Pancreas (tissue), 10 donors: ENCODE measurements around the gene SIDT1. TPM values are rescaled to one million over a fixed set of nuclear protein-coding genes. Genes with fewer than 3 reads are reported as not detected.

ENCODE experiments used
- ATAC-seq, 4 donors: fragments of 200-7000 bp; cut with Tn5 transposase; one replicate each; pipeline versions ENCODE4 v1.8.0 to v1.9.1; 2020; ENCODE audit warnings: mild to moderate bottlenecking in 4 of 4, moderate library complexity in 4 of 4
- DNase-seq, 6 donors: peaks; one replicate each; pipeline ENCODE4 v3.0.0-alpha.2; 2020
- FAIRE-seq: peaks from 2 replicates; lab custom pipeline; 2012; peaks lifted over from hg19 to GRCh38; lab: Jason Lieb, UNC
- H3K27ac ChIP-seq, 4 donors: fragments of 200-600 bp; sonication (generic); 1 replicate in 3 of 4; 2 replicates in 1 of 4; pipeline versions ENCODE4 v1.5.0 to v1.8.0; 2020
- H3K27me3 ChIP-seq, 4 donors: fragments of 200-600 bp; one replicate each; pipeline ENCODE4 v1.8.0; 2021
- H3K36me3 ChIP-seq, 3 donors: fragments of 200-600 bp; sonication (generic) in 1 of 3; one replicate each; pipeline versions ENCODE4 v1.5.0 to v1.8.0; 2020 to 2021
- H3K4me1 ChIP-seq, 3 donors: fragments of 200-600 bp; one replicate each; pipeline ENCODE4 v1.8.0; 2021
- H3K4me3 ChIP-seq, 4 donors: fragments of 200-600 bp; sonication (generic) in 2 of 4; one replicate each; pipeline versions ENCODE4 v1.5.0 to v1.8.0; 2020 to 2021
- H3K9me3 ChIP-seq, 4 donors: fragments of 200-600 bp; one replicate each; pipeline ENCODE4 v1.8.0; 2021
- WGBS, 2 donors: extraction: QIAGEN DNeasy Blood & Tissue Kit; methylation state at CpG; one replicate each; pipeline ENCODE4 v1.1.7; 2013; 5-methylcytosine and 5-hydroxymethylcytosine counted together
- intact Hi-C, 3 donors: fragments of 100-400 bp; cut with DNase I; formaldehyde crosslinking; loops; one replicate each; pipeline versions ENCODE4 v1.11.1 to v1.14.2; 2022
- polyA plus RNA-seq, 2 donors: library from polyadenylated mRNA; stranded (reverse); fragments of 200-250 nt; gene quantifications; one replicate each; pipeline ENCODE4 v1.2.3, GENCODE V29; 2013
- total RNA-seq, 6 donors: library from RNA; stranded (reverse); fragmentation: NEBNext Ultra II Directional in 4 of 6; extraction: Animal tissue kit (Norgen Biotek cat#: 25700) in 4 of 6; gene quantifications; one replicate each; pipeline versions ENCODE4 v1.2.1 to v1.2.4, GENCODE V29; 2021 to 2023
- TF ChIP-seq, protein P1 (sequence below), 4 donors: fragments of 200-600 bp; sonication (generic) in 3 of 4; IDR thresholded peaks; one replicate each; pipeline versions ENCODE4 v1.5.0 to v1.8.0; 2021; ENCODE audit warnings: antibody characterized with exemption in 4 of 4
- donor health status: healthy with polysubstance abuse.
- donor health status: DM: no; HTN: no; CAD: no; lungs with moderate emphysema.
- donor health status: DM: no; HTN: no; CAD: no.
- donor health status: control.
- donor health status: control.
- donor health status: Bipolar disorder and iron deficiency.
- donor health status: DM: yes; HTN: yes; CAD: no.
- donor health status: DM: no; HTN: no; CAD: no.
- donor health status: DM: no; HTN: no; CAD: no.
- donor health status: DM: yes; HTN: yes; CAD: no.

SIDT1 gene
- total and polyA plus RNA-seq, 8 donors: 0.28 to 2.6 (median 1.0) TPM

GRCh38 chr3:113623811-113624210, 91.5 kb downstream of the SIDT1 start:
- peaks cover 0 to 5% (median 0%) of the 10 kb centered on the region in 3 donors for H3K36me3 ChIP-seq
- ATAC-seq (no peak), FAIRE-seq (no peak)

GRCh38 chr3:113625834-113626233, 93.5 kb downstream of the SIDT1 start:
- H3K9me3 ChIP-seq: no peaks in the 10 kb centered on the region
- FAIRE-seq: no peak
- DNase-seq: no peak
- no peaks in the 10 kb centered on the region for H3K27me3 ChIP-seq
- H3K36me3 ChIP-seq: peaks cover 0 to under 1% (median 0%) of the 10 kb centered on the region in 3 donors
- 67 to 73% methylated on average over 12 of the region's 12 CpGs for WGBS, 2 donors
- no peak overlapping the region for H3K27ac ChIP-seq
- peak in 2 of 4 donors; percentile 15 to 18 for ATAC-seq
- intact Hi-C loops: loop anchor here in 2 of 3 donors (5.0 to 10.0 kb wide), 2 partner anchors 129 to 131 kb away; no protein-coding TSS in a partner anchor
- H3K4me1 ChIP-seq: no peaks in the 10 kb centered on the region
- H3K4me3 ChIP-seq: no peak overlapping the region
- TF ChIP-seq, protein P1, sequence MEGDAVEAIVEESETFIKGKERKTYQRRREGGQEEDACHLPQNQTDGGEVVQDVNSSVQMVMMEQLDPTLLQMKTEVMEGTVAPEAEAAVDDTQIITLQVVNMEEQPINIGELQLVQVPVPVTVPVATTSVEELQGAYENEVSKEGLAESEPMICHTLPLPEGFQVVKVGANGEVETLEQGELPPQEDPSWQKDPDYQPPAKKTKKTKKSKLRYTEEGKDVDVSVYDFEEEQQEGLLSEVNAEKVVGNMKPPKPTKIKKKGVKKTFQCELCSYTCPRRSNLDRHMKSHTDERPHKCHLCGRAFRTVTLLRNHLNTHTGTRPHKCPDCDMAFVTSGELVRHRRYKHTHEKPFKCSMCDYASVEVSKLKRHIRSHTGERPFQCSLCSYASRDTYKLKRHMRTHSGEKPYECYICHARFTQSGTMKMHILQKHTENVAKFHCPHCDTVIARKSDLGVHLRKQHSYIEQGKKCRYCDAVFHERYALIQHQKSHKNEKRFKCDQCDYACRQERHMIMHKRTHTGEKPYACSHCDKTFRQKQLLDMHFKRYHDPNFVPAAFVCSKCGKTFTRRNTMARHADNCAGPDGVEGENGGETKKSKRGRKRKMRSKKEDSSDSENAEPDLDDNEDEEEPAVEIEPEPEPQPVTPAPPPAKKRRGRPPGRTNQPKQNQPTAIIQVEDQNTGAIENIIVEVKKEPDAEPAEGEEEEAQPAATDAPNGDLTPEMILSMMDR (IDR thresholded peaks at IDR 0.05): no peak

More at GRCh38 chr3:113623811-113624210, 91.5 kb downstream of the SIDT1 start:
- H3K27me3 ChIP-seq: no peaks in the 10 kb centered on the region
- no peak for DNase-seq
- no peak overlapping the region for H3K27ac ChIP-seq
- intact Hi-C loops: loop anchor here in 1 of 3 donors (10.0 kb wide), 1 partner anchor 129 kb away; no protein-coding TSS in a partner anchor
- WGBS, 2 donors: 85 to 86% methylated on average over 7 of the region's 7 CpGs
- no peak overlapping the region for H3K4me3 ChIP-seq
- H3K4me1 ChIP-seq: no peaks in the 10 kb centered on the region
- TF ChIP-seq, protein P1 (IDR thresholded peaks at IDR 0.05): no peak
- H3K9me3 ChIP-seq: no peaks in the 10 kb centered on the region

DNA sequence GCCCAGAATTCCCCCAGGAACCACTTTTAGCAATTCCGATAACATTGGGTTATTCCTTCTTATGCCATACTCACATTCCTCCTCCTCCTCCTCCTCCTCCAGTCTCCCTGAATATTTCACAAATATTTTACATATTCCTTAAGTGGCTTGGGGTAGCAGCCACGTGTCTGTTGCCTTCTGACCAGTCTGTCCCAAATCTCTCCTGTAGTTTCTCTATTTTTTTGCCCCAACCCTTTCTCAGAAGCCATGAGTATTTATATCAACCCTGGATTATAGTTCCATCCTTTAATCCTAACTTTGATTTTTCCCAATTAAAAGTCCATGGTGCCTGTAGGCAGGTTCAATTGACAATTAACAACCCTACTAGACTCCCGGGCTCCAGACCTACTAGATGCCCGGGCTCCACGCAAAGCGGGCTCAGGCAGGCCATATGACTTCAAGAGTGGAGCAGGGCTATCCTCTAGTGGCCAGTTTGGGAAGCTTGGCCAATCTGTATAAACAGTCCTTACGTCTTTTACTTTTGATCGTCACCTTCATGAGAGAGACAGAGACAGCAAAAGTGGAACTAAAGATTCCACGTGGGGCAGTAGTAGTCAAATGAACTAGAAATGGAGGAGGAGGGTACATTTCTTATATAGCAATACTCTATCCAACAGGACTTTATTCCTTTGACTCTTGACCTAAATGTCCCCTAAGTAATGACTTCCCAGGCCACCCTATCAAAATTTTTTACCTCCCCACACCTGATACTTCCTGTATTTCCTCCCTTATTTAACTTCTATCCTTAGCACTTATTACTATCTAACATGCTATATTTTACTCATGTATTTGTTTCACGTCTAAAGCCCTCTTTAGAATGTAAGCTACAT, 94.4 kb downstream of the SIDT1 start:
- Histone ChIP-seq H3K27me3 (no peaks in the 10 kb centered on the region), H3K36me3 (no peaks in the 10 kb centered on the region), H3K27ac (no peak overlapping the region), H3K4me3 (peak overlapping the region in 1 of 4 donors; percentile 1), H3K4me1 (no peaks in the 10 kb centered on the region), H3K9me3 (no peaks in the 10 kb centered on the region)
- DNase-seq: peak in 3 of 6 donors; percentile 32 to 49 (median 42)
- no peak for FAIRE-seq
- TF ChIP-seq, protein P1 (IDR thresholded peaks at IDR 0.05): peak; percentile 43 to 82 (median 76)
- ATAC-seq: peak; percentile 82 to 97 (median 96)
- 19 to 22% methylated on average over 10 of the region's 10 CpGs for WGBS, 2 donors
- intact Hi-C loops: loop anchor here in 2 of 3 donors (5.0 to 10.0 kb wide), 2 partner anchors 129 to 132 kb away; no protein-coding TSS in a partner anchor

DNA sequence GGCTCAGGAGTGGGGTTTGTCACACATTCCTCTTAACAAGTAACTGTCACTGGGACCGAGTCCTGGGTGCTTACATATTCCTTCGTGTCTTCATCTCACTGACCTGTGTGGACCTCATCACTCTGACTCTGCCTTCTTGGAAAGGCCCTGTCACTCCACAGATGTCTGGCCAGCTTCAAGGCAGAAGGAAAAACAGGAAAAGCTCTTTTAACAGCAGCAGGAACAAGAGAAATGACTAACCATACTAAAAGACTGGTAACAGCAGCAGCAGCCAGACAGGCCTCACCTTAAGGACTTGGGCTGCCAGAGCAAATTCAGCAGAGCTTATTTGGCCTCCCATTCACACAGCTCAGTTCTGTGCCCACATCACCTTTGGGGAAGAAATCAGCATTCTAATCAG, 96.0 kb downstream of the SIDT1 start:
- intact Hi-C loops: loop anchor here in 2 of 3 donors (5.0 to 10.0 kb wide), 2 partner anchors 131 to 134 kb away; no protein-coding TSS in a partner anchor
- H3K9me3 ChIP-seq: no peaks in the 10 kb centered on the region
- no peak for FAIRE-seq
- no peak overlapping the region for H3K4me3 ChIP-seq
- TF ChIP-seq, protein P1 (IDR thresholded peaks at IDR 0.05): no peak
- H3K27me3 ChIP-seq: no peaks in the 10 kb centered on the region
- DNase-seq: no peak
- no peaks in the 10 kb centered on the region for H3K36me3 ChIP-seq
- no peak overlapping the region for H3K27ac ChIP-seq
- no peak for ATAC-seq
- no peaks in the 10 kb centered on the region for H3K4me1 ChIP-seq
- 78 to 88% methylated on average over 2 of the region's 2 CpGs for WGBS, 2 donors
